C4-2B (cell line): ENCODE measurements around the gene RAB40A.
"Not testable (repeated sequence)": the region's sequence is repeated elsewhere in the genome, so short reads cannot be mapped to it uniquely, and the experiment has no call there.

ENCODE experiments used
- H3K27ac ChIP-seq: fragments of 450-650 bp; 2 replicates; pipeline ENCODE4 v1.5.1; 2017
- CTCF ChIP-seq: fragments of 450-650 bp; conservative IDR thresholded peaks from 2 replicates; pipeline ENCODE4 v1.5.1; 2017; ENCODE audit warnings: mild to moderate bottlenecking
- ZFX ChIP-seq: fragments of 450-650 bp; IDR thresholded peaks from 2 replicates; pipeline ENCODE4 v1.6.1; 2017

RAB40A gene

GRCh38 chrX:103464072-103464773 lies 55.1 kb downstream of the RAB40A start:
- TF ChIP-seq CTCF (no peak), ZFX (no peak)
- no peak overlapping the region for H3K27ac ChIP-seq

GRCh38 chrX:103461156-103461555 lies 58.1 kb downstream of the RAB40A start:
- TF ChIP-seq CTCF, result no peak
- TF ChIP-seq ZFX, result no peak
- no peak overlapping the region for H3K27ac ChIP-seq

- H3K27ac ChIP-seq, result not testable (repeated sequence)
These were observed 59.1 kb downstream of the RAB40A start for GRCh38 chrX:103460001-103460755.

GRCh38 chrX:103453655-103454054 lies 65.6 kb downstream of the RAB40A start:
- TF ChIP-seq CTCF, result no peak
- no peak for TF ChIP-seq ZFX
- no peak overlapping the region for H3K27ac ChIP-seq
